ENCODE results near the gene DHRSX. TPM values are rescaled to one million over a fixed set of nuclear protein-coding genes. Genes with fewer than 3 reads are reported as not detected.

The DHRSX gene
- total and polyA plus RNA-seq, 2 of the 8 experiments (the other 6 are each of a cell fraction or from before 2014, with no cell fraction given): 35.1 to 43.4 TPM

DNA sequence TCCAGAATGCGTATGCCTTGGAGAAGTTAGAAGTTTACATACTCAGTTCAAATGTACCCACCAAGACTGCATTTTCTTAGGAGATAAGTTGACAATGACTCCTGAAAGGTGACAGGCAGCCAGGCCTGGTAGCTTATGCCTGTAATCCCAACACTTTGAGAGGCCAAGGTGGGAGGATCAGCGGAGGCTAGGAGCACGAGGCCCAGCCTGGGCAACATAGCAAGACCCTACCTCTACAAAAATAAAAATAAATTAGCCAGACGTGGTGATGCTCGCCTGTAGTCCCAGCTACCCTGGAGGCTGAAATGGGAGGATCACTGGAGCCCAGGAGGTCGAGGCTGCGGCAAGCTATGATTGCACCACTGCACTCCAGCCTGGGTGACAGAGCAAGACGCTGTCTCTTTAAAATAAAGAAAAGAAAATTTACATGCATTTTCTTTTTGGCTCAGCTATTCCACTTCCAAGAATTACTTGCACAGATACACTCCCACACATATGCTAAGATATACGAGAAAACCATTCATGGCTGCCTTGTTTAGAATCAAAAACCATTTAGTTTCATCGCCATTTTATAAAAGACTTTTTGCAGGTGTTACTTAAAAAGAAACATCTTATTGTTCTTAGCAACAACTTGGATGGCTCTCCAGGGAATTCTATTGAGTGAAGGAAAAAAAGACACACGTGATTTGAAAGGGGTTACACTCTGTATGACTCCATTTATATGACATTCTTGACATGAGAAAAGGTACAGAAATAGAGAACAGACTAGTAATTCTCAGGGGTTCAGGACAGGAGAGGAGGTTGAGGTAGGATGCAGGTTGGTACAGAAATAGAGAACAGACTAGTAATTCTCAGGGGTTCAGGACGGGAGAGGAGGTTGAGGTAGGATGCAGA, 66.3 kb downstream of the DHRSX start:
- no peak overlapping the region for H3K23ac ChIP-seq (ENCODE audit: insufficient read length)
- peaks cover 0 to 7% of the 10 kb centered on the region in 2 experiments; a peak in 2 of 4 replicates for H3K79me2 ChIP-seq (ENCODE audit: control insufficient read depth in 1 of 2, insufficient read depth in 2 of 2, low read length in 2 of 2)
- no peak overlapping the region for H3K4me3 ChIP-seq (ENCODE audit: extremely low read depth in 1 of 4, insufficient read depth in 2 of 4, low read depth in 3 of 4, low read length in 4 of 4)
- DNase-seq (ENCODE audit: low read depth in 1 of 2, low spot score in 2 of 2): no peak
- ChIA-PET POLR2A (ENCODE audit: partially characterized antibody) (no interaction called here), CTCF (ENCODE audit: partially characterized antibody) (no interaction called here)
- no peak overlapping the region for H2BK12ac ChIP-seq (ENCODE audit: low read depth, low read length)
- no peak overlapping the region for H4K91ac ChIP-seq (replicated peaks; ENCODE audit: insufficient read length, low read length)
- H3K4ac ChIP-seq (replicated peaks; ENCODE audit: insufficient read length, low read depth, low read length): no peak overlapping the region
- no peaks in the 10 kb centered on the region for H3K79me1 ChIP-seq (ENCODE audit: low read depth, low read length)
- no peak overlapping the region for H2AK5ac ChIP-seq (ENCODE audit: low read depth, low read length)
- no peak overlapping the region for H3K27ac ChIP-seq (ENCODE audit: low read depth, low read length)
- H2BK15ac ChIP-seq (ENCODE audit: low read length): no peak overlapping the region
- H3K9me3 ChIP-seq (ENCODE audit: insufficient read depth in 2 of 2, low read depth in 1 of 2, low read length in 1 of 2): peaks cover 1 to 3% of the 10 kb centered on the region in 2 experiments
- H4K8ac ChIP-seq (ENCODE audit: extremely low read depth, insufficient read depth, low read length): no peak overlapping the region
- H4K5ac ChIP-seq (ENCODE audit: insufficient read length, low read depth, low read length): no peak overlapping the region
- H4K20me1 ChIP-seq (replicated peaks in 1 of 2; ENCODE audit: control insufficient read depth in 1 of 2, insufficient read depth in 2 of 2, low read length in 2 of 2): peaks cover 0 to 2% of the 10 kb centered on the region in 2 experiments
- H3K18ac ChIP-seq (ENCODE audit: extremely low read depth, low read length): no peak overlapping the region
- no peaks in the 10 kb centered on the region for H3K27me3 ChIP-seq (replicated peaks in 1 of 4; ENCODE audit: control insufficient read depth in 3 of 4, extremely low read depth in 1 of 4, insufficient read depth in 3 of 4, low read length in 3 of 4)
- H2BK120ac ChIP-seq (replicated peaks; ENCODE audit: low read depth, low read length): no peak overlapping the region
- H3K4me2 ChIP-seq (ENCODE audit: insufficient read depth in 1 of 2, low read depth in 2 of 2, low read length in 2 of 2): no peak overlapping the region
- H2BK20ac ChIP-seq (ENCODE audit: low read length): no peak overlapping the region
- H3K14ac ChIP-seq (ENCODE audit: insufficient read length): no peak overlapping the region
- no peak overlapping the region for H3K9ac ChIP-seq (replicated peaks in 1 of 4; ENCODE audit: extremely low read depth in 1 of 4, low read depth in 3 of 4, low read length in 3 of 4)
- H3K36me3 ChIP-seq (ENCODE audit: control insufficient read depth in 2 of 4, insufficient read depth in 4 of 4, low read length in 3 of 4): peaks cover 0 to 8% (median 2%) of the 10 kb centered on the region in 4 experiments; a peak in 4 of 8 replicates
- no peaks in the 10 kb centered on the region for H3K4me1 ChIP-seq (replicated peaks in 1 of 4; ENCODE audit: control insufficient read depth in 3 of 4, insufficient read depth in 4 of 4, low read length in 3 of 4)
- no peaks in the 10 kb centered on the region for H3K23me2 ChIP-seq (ENCODE audit: low read depth, low read length)
- no peak for TF ChIP-seq KDM5A (IDR thresholded peaks at IDR 0.05; ENCODE audit: low read length)
- no peak for TF ChIP-seq SRF (IDR thresholded peaks at IDR 0.05; ENCODE audit: low read depth, low read length)
- TF ChIP-seq NANOG (IDR thresholded peaks at IDR 0.05; ENCODE audit: insufficient read depth, low read depth, low read length, poor library complexity, severe bottlenecking): no peak
- no peak for TF ChIP-seq TCF12 (IDR thresholded peaks at IDR 0.05; ENCODE audit: low read depth, low read length)
- no peak for TF ChIP-seq RXRA (IDR thresholded peaks at IDR 0.05; ENCODE audit: insufficient read depth, low read depth, low read length)
- no peak for TF ChIP-seq RBBP5 (IDR thresholded peaks at IDR 0.05; ENCODE audit: borderline replicate concordance, low read depth, low read length)
- TF ChIP-seq CHD1 (IDR thresholded peaks at IDR 0.05; ENCODE audit: low read depth, low read length): no peak
- TF ChIP-seq TAF7 (optimal IDR thresholded peaks at IDR 0.05; ENCODE audit: borderline replicate concordance, low read depth, low read length): no peak
- no peak for TF ChIP-seq KDM4A (IDR thresholded peaks at IDR 0.05; ENCODE audit: low read depth, low read length, severe bottlenecking)
- no peak for TF ChIP-seq MAFK (IDR thresholded peaks at IDR 0.05; ENCODE audit: low read depth, low read length)
- no peak for TF ChIP-seq BACH1 (IDR thresholded peaks at IDR 0.05; ENCODE audit: low read length)
- H2BK5ac ChIP-seq (ENCODE audit: low read depth, low read length): no peak overlapping the region
- no peak overlapping the region for H2AFZ ChIP-seq (ENCODE audit: low read length)
- WGBS, 2 experiments (ENCODE audit: extremely low coverage in 1 of 2, insufficient coverage in 1 of 2, insufficient read length in 1 of 2, insufficient replicate concordance in 2 of 2, low coverage in 1 of 2, low lambda C conversion rate in 2 of 2, missing lambda C conversion rate in 1 of 2): 92% methylated on average over 12 of the region's 12 CpGs; no CpG with 5 or more reads in 1 of the 2 experiments
- FAIRE-seq: no peak
- H3K56ac ChIP-seq (replicated peaks; ENCODE audit: insufficient read length, low read depth, low read length): no peak overlapping the region
